Calu3 (cell line): ENCODE measurements around the gene KCND2. TPM values are rescaled to one million over a fixed set of nuclear protein-coding genes. Genes with fewer than 3 reads are reported as not detected.

Experiments used
- BruUV-seq: library from RNA; stranded (reverse); fragments of 400-500 nt; replicated peaks from 2 replicates; lab custom pipeline; 2021; lab: Mats Ljungman, UMichigan
- CTCF ChIA-PET: fragments of 300-600 bp; sonication (Branson Sonifier 250); formaldehyde crosslinking; loops from one replicate; lab custom pipeline; 2022; ENCODE audit warnings: antibody characterized with exemption; lab: Charles Lee
- DNase-seq: peaks from one replicate; pipeline ENCODE4 v3.0.0; 2022
- H3K27ac Mint-ChIP-seq: one replicate; pipeline ENCODE4 v1.8.0; 2022; ENCODE audit warnings: mixed read lengths; ENCODE audit not compliant: unreplicated experiment
- H3K27me3 Mint-ChIP-seq: one replicate; pipeline ENCODE4 v1.8.0; 2022; ENCODE audit warnings: mixed read lengths; ENCODE audit not compliant: unreplicated experiment
- H3K36me3 Mint-ChIP-seq: one replicate; pipeline ENCODE4 v1.8.0; 2022; ENCODE audit warnings: mild to moderate bottlenecking, moderate library complexity, mixed read lengths; ENCODE audit not compliant: insufficient read depth, unreplicated experiment
- H3K4me1 Mint-ChIP-seq: one replicate; pipeline ENCODE4 v1.8.0; 2022; ENCODE audit warnings: mild to moderate bottlenecking, low read depth, mixed read lengths; ENCODE audit not compliant: unreplicated experiment
- H3K4me3 Mint-ChIP-seq: one replicate; pipeline ENCODE4 v1.8.0; 2022; ENCODE audit warnings: mild to moderate bottlenecking, low read depth, moderate library complexity, mixed read lengths; ENCODE audit not compliant: unreplicated experiment
- H3K9me3 Mint-ChIP-seq: one replicate; pipeline ENCODE4 v1.8.0; 2022; ENCODE audit warnings: low read depth, mixed read lengths; ENCODE audit not compliant: unreplicated experiment
- intact Hi-C: fragments of 100-400 bp; cut with micrococcal nuclease; formaldehyde crosslinking; loops from one replicate; pipeline ENCODE4 v1.10.0; 2022; ENCODE audit not compliant: unreplicated experiment
- total RNA-seq: library from RNA; stranded (reverse); gene quantifications from 2 replicates; pipeline ENCODE4 v1.2.3, GENCODE V29; 2022
- TF ChIP-seq, protein P1 (sequence below): fragments of 200-600 bp; IDR thresholded peaks from one replicate; pipeline ENCODE4 v1.8.0; 2022; ENCODE audit warnings: antibody characterized with exemption; ENCODE audit not compliant: unreplicated experiment

The KCND2 gene
- total RNA-seq, 1 experiment from 2014 or later, result 1.2 TPM

DNA sequence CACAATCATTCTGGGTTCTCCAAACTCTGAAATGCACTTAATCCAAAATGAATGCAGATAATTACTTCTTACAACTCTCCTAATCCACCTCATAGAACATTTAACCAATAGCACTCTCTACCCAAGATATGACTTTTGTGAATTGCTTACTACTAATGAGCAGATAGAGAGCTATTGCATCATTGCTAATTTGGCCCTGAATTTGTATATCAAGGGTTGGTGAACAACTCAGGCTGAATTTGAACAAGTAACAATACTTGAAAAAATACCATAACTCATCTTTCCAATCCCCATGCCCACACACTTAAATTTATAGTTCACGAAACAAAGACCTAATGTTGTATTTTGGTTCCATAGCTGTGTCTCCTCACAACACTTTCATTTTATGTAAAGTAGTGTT is 339.0 kb downstream of the KCND2 start:
- intact Hi-C loops, result no loop called here
- CTCF ChIA-PET, result no interaction called here
- Mint-ChIP-seq H3K4me3 (no peak overlapping the region), H3K9me3 (no peaks in the 10 kb centered on the region), H3K27ac (no peak overlapping the region), H3K4me1 (no peaks in the 10 kb centered on the region), H3K27me3 (no peaks in the 10 kb centered on the region), H3K36me3 (no peaks in the 10 kb centered on the region)
- TF ChIP-seq, protein P1, sequence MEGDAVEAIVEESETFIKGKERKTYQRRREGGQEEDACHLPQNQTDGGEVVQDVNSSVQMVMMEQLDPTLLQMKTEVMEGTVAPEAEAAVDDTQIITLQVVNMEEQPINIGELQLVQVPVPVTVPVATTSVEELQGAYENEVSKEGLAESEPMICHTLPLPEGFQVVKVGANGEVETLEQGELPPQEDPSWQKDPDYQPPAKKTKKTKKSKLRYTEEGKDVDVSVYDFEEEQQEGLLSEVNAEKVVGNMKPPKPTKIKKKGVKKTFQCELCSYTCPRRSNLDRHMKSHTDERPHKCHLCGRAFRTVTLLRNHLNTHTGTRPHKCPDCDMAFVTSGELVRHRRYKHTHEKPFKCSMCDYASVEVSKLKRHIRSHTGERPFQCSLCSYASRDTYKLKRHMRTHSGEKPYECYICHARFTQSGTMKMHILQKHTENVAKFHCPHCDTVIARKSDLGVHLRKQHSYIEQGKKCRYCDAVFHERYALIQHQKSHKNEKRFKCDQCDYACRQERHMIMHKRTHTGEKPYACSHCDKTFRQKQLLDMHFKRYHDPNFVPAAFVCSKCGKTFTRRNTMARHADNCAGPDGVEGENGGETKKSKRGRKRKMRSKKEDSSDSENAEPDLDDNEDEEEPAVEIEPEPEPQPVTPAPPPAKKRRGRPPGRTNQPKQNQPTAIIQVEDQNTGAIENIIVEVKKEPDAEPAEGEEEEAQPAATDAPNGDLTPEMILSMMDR, result no peak
- DNase-seq, result no peak
- BruUV-seq, result no TSS peak

- TF ChIP-seq, protein P1, result no peak
- Mint-ChIP-seq H3K27ac (no peak overlapping the region), H3K36me3 (no peaks in the 10 kb centered on the region), H3K4me3 (no peak overlapping the region), H3K4me1 (no peaks in the 10 kb centered on the region), H3K9me3 (no peaks in the 10 kb centered on the region), H3K27me3 (no peaks in the 10 kb centered on the region)
- DNase-seq, result no peak
- no TSS peak for BruUV-seq
- intact Hi-C loops, result no loop called here
- CTCF ChIA-PET, result no interaction called here
Measured at GRCh38 chr7:120615703-120616102, 342.7 kb downstream of the KCND2 start.

DNA sequence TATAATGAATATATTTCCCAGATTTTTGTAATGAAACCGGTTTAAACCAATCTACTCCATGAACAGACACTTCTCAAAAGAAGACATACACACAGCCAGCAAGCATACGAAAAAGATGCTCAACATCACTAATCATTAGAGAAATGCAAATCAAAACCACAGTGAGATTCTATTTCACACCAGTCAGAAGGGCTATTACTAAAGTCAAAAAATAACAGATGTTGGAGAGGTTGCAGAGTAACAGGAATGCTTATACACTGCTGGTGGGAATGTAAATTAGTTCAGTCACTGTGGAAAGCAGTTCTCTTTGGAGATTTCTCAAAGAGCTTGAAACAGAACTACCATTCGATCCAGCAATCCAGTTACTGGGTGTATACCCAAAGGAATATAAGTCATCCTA is 344.3 kb downstream of the KCND2 start:
- no peak overlapping the region for H3K27ac Mint-ChIP-seq
- H3K4me3 Mint-ChIP-seq, result no peak overlapping the region
- intact Hi-C loops, result no loop called here
- CTCF ChIA-PET, result no interaction called here
- TF ChIP-seq, protein P1, result no peak
- no peaks in the 10 kb centered on the region for H3K36me3 Mint-ChIP-seq
- no peaks in the 10 kb centered on the region for H3K9me3 Mint-ChIP-seq
- no peak for DNase-seq
- no peaks in the 10 kb centered on the region for H3K4me1 Mint-ChIP-seq
- no peaks in the 10 kb centered on the region for H3K27me3 Mint-ChIP-seq
- BruUV-seq, result no TSS peak

- H3K27ac Mint-ChIP-seq, result no peak overlapping the region
- CTCF ChIA-PET, result no interaction called here
- H3K4me3 Mint-ChIP-seq, result no peak overlapping the region
Measured at GRCh38 chr7:120628251-120628650, 355.3 kb downstream of the KCND2 start.

More at GRCh38 chr7:120628251-120628650, 355.3 kb downstream of the KCND2 start:
- DNase-seq, result no peak
- intact Hi-C loops, result no loop called here
- H3K27me3 Mint-ChIP-seq, result no peaks in the 10 kb centered on the region
- H3K9me3 Mint-ChIP-seq, result no peaks in the 10 kb centered on the region
- no peaks in the 10 kb centered on the region for H3K36me3 Mint-ChIP-seq
- TF ChIP-seq, protein P1, result no peak
- BruUV-seq, result no TSS peak
- H3K4me1 Mint-ChIP-seq, result no peaks in the 10 kb centered on the region
